ENCODE results near the gene DNAJB8.

DNA sequence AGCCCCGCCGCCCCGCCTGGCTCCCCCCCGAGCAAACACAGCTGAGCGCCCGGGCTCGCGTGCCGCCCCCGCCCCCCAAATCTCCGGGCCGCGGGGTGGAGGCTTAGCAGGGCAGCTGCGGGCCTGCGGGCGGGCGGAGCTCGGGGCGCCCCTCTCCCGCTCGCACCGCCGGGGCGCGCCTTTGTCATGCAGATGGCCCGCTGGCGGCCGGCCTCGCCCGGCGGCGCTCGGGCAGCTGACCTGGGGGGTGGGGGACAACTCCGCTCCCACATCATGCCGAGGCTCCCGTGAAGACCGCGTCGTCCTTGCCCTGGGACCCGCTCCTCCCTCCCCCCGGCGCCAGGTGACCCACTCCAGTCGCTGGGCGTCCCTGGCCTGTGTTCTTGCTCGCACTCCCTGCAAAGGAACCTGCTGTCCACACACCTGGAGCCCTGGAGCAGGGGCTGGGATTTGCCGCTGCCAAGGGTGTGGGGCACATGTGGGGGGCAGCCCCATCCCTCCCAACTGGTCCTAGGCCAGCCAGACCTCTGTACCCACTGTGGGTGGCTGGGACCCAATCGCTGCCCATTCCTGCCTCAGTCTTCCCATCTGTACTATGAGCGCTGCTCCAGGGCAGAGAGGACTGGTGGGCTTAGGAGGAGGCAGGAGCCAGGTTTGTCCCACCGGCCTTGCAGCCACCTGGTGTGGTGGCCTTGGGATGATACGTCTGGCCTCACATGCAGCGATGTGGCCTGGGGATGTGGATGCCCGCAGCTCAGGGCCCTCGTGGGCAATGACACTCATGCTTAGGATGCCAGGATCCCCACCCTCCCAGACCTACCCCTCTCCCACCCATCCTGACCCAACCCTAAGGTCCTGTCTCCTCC lies 33.5 kb downstream of the DNAJB8 start:
- TF ChIP-seq, protein P1, sequence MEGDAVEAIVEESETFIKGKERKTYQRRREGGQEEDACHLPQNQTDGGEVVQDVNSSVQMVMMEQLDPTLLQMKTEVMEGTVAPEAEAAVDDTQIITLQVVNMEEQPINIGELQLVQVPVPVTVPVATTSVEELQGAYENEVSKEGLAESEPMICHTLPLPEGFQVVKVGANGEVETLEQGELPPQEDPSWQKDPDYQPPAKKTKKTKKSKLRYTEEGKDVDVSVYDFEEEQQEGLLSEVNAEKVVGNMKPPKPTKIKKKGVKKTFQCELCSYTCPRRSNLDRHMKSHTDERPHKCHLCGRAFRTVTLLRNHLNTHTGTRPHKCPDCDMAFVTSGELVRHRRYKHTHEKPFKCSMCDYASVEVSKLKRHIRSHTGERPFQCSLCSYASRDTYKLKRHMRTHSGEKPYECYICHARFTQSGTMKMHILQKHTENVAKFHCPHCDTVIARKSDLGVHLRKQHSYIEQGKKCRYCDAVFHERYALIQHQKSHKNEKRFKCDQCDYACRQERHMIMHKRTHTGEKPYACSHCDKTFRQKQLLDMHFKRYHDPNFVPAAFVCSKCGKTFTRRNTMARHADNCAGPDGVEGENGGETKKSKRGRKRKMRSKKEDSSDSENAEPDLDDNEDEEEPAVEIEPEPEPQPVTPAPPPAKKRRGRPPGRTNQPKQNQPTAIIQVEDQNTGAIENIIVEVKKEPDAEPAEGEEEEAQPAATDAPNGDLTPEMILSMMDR (IDR thresholded peaks at IDR 0.05), result no peak
- TF ChIP-seq POLR2AphosphoS5 (IDR thresholded peaks at IDR 0.05) (no peak), POLR2A (IDR thresholded peaks at IDR 0.05) (no peak)
